Breast epithelium (tissue), 3 donors: ENCODE results near the gene CSNK1G1.

Source experiments
- POLR2A ChIP-seq: fragments of 450-650 bp; IDR thresholded peaks from one replicate; pipeline ENCODE4 v1.6.1; 2016; ENCODE audit warnings: antibody characterized with exemption, mild to moderate bottlenecking, moderate library complexity
- POLR2AphosphoS5 ChIP-seq, 3 donors: sonication (generic); formaldehyde crosslinking; IDR thresholded peaks; one replicate each; pipeline ENCODE4 v1.6.1; 2017; ENCODE audit warnings: antibody characterized with exemption in 3 of 3
- TF ChIP-seq, protein P1 (sequence below), 3 donors: fragments of 450-650 bp; IDR thresholded peaks; one replicate each; pipeline ENCODE4 v1.5.1; 2016 to 2017; ENCODE audit warnings: antibody characterized with exemption in 3 of 3, mild to moderate bottlenecking in 3 of 3, moderate library complexity in 3 of 3

DNA sequence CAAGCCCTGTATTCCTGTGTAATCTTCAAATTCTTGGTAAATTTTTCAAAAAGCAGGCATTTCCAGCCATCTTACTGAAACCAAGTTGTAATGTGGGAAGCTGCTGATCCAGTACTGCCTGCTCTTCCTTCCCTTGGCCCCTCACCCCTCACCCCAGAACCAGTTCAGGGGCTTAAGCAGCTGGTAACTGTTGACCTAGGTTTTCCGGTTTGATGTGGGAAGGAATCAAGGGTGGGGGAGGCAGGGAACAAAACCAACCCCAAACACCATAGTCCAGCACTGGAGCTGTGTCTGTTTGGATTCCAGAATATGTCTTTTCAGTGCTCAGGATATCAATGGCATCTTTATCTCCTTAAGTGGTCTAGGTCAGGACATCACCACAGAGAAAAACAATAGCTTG is 233.5 kb downstream of the CSNK1G1 start:
- TF ChIP-seq POLR2AphosphoS5 (IDR thresholded peaks at IDR 0.05): no peak
- TF ChIP-seq, protein P1, sequence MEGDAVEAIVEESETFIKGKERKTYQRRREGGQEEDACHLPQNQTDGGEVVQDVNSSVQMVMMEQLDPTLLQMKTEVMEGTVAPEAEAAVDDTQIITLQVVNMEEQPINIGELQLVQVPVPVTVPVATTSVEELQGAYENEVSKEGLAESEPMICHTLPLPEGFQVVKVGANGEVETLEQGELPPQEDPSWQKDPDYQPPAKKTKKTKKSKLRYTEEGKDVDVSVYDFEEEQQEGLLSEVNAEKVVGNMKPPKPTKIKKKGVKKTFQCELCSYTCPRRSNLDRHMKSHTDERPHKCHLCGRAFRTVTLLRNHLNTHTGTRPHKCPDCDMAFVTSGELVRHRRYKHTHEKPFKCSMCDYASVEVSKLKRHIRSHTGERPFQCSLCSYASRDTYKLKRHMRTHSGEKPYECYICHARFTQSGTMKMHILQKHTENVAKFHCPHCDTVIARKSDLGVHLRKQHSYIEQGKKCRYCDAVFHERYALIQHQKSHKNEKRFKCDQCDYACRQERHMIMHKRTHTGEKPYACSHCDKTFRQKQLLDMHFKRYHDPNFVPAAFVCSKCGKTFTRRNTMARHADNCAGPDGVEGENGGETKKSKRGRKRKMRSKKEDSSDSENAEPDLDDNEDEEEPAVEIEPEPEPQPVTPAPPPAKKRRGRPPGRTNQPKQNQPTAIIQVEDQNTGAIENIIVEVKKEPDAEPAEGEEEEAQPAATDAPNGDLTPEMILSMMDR (IDR thresholded peaks at IDR 0.05): no peak
- TF ChIP-seq POLR2A: no peak
